GM23338 (cell line): ENCODE measurements around the gene PPP1CC. TPM values are rescaled to one million over a fixed set of nuclear protein-coding genes. Genes with fewer than 3 reads are reported as not detected.
A peak's percentile ranks its signal among the peaks of the same experiment; 100 is the strongest.

Source experiments
- ATAC-seq: fragments of 200-7000 bp; cut with Tn5 transposase; 3 replicates; pipeline ENCODE4 v1.9.1; 2020
- DNase-seq: peaks from one replicate; pipeline ENCODE4 v3.0.0-alpha.2; 2015; ENCODE audit warnings: low spot score
- H2AFZ ChIP-seq: fragments of 200-600 bp; sonication (generic); 2 replicates; pipeline ENCODE4 v1.8.0; 2016; ENCODE audit warnings: antibody characterized with exemption, mild to moderate bottlenecking, moderate library complexity
- H3F3A ChIP-seq: fragments of 200-600 bp; sonication (generic); replicated peaks from 2 replicates; pipeline ENCODE4 v1.8.0; 2017; ENCODE audit warnings: antibody characterized with exemption, mixed run types, low read depth
- H3K27ac ChIP-seq: fragments of 200-600 bp; sonication (generic); 2 replicates; pipeline ENCODE4 v1.6.1; 2016; ENCODE audit warnings: low read depth
- H3K27me3 ChIP-seq: fragments of 200-600 bp; sonication (generic); 2 replicates; pipeline ENCODE4 v1.8.0; 2016; ENCODE audit warnings: mild to moderate bottlenecking, mixed run types, moderate library complexity; ENCODE audit not compliant: insufficient read depth
- H3K36me3 ChIP-seq: fragments of 200-600 bp; sonication (generic); 2 replicates; pipeline ENCODE4 v1.8.0; 2016; ENCODE audit warnings: mild to moderate bottlenecking; ENCODE audit not compliant: insufficient read depth
- H3K4me1 ChIP-seq: fragments of 200-600 bp; sonication (generic); 2 replicates; pipeline ENCODE4 v1.8.0; 2016; ENCODE audit warnings: mild to moderate bottlenecking, moderate library complexity; ENCODE audit not compliant: insufficient read depth
- H3K4me2 ChIP-seq: fragments of 200-600 bp; sonication (generic); 2 replicates; pipeline ENCODE4 v1.7.1; 2017; ENCODE audit warnings: mixed run types
- H3K4me3 ChIP-seq: fragments of 200-600 bp; sonication (generic); 2 replicates; pipeline ENCODE4 v1.6.1; 2016; ENCODE audit warnings: mixed run types
- H3K79me2 ChIP-seq: fragments of 200-600 bp; sonication (generic); replicated peaks from 2 replicates; pipeline ENCODE4 v1.8.0; 2017; ENCODE audit warnings: mild to moderate bottlenecking; ENCODE audit not compliant: insufficient read depth
- H3K9me2 ChIP-seq: fragments of 200-600 bp; sonication (generic); 2 replicates; pipeline ENCODE4 v1.8.0; 2017; ENCODE audit not compliant: insufficient read depth
- H4K20me1 ChIP-seq: fragments of 200-600 bp; sonication (generic); replicated peaks from 2 replicates; pipeline ENCODE4 v1.8.0; 2017; ENCODE audit warnings: mild to moderate bottlenecking; ENCODE audit not compliant: insufficient read depth
- H3K27ac Mint-ChIP-seq: 2 replicates; pipeline ENCODE4 v1.8.0; 2020; ENCODE audit warnings: inconsistent platforms, mild to moderate bottlenecking, moderate library complexity, mixed read lengths
- H3K27me3 Mint-ChIP-seq: 3 replicates; pipeline ENCODE4 v1.8.0; 2022; ENCODE audit warnings: low read depth, mild to moderate bottlenecking, moderate library complexity, mixed read lengths, inconsistent platforms; ENCODE audit not compliant: insufficient read depth, poor library complexity
- H3K36me3 Mint-ChIP-seq: 3 replicates; pipeline ENCODE4 v1.8.0; 2021; ENCODE audit warnings: low read depth, mild to moderate bottlenecking, inconsistent platforms, moderate library complexity, mixed read lengths
- H3K4me1 Mint-ChIP-seq: 3 replicates; pipeline ENCODE4 v1.8.0; 2020; ENCODE audit warnings: mild to moderate bottlenecking, inconsistent platforms, mixed read lengths
- H3K4me3 Mint-ChIP-seq: 3 replicates; pipeline ENCODE4 v1.8.0; 2021; ENCODE audit warnings: moderate library complexity, mild to moderate bottlenecking, inconsistent platforms, mixed read lengths
- H3K9me3 Mint-ChIP-seq: 3 replicates; pipeline ENCODE4 v1.8.0; 2020; ENCODE audit warnings: moderate library complexity, mild to moderate bottlenecking, inconsistent platforms, mixed read lengths
- CREB1 ChIP-seq: fragments of 250-450 bp; sonication (Bioruptor Pico); IDR thresholded peaks from 2 replicates; pipeline ENCODE4 v1.5.0; 2020; ENCODE audit warnings: low read depth, mild to moderate bottlenecking, moderate library complexity
- ETS1 ChIP-seq: IDR thresholded peaks from 2 replicates; pipeline ENCODE4 v1.6.1; 2016; ENCODE audit warnings: antibody characterized with exemption
- EZH2 ChIP-seq: fragments of 200-600 bp; sonication (generic); IDR thresholded peaks from one replicate; pipeline ENCODE4 v1.8.0; 2017; ENCODE audit warnings: antibody characterized with exemption, mild to moderate bottlenecking, low read depth; ENCODE audit not compliant: unreplicated experiment
- EZH2phosphoT487 ChIP-seq: fragments of 200-600 bp; sonication (generic); IDR thresholded peaks from one replicate; pipeline ENCODE4 v1.8.1; 2018; ENCODE audit warnings: antibody characterized with exemption; ENCODE audit not compliant: unreplicated experiment
- JUNB ChIP-seq: IDR thresholded peaks from one replicate; pipeline ENCODE4 v1.6.1; 2016; ENCODE audit warnings: antibody characterized with exemption; ENCODE audit not compliant: unreplicated experiment
- NANOG ChIP-seq: IDR thresholded peaks from 2 replicates; pipeline ENCODE4 v1.6.1; 2016; ENCODE audit warnings: antibody characterized with exemption, borderline replicate concordance
- ZNF114 ChIP-seq: fragments of 250-450 bp; sonication (Bioruptor Pico); IDR thresholded peaks from 2 replicates; pipeline ENCODE4 v1.5.0; 2020; ENCODE audit warnings: mild to moderate bottlenecking, moderate library complexity
- ZNF462 ChIP-seq: fragments of 250-450 bp; sonication (Bioruptor Pico); IDR thresholded peaks from 2 replicates; pipeline ENCODE4 v1.5.0; 2020; ENCODE audit warnings: mild to moderate bottlenecking, moderate library complexity
- polyA plus RNA-seq: library from polyadenylated mRNA; unstranded; fragments of >200 nt; fragmentation: Nextera tagmentation; extraction: Ambion mirVana; gene quantifications from 2 replicates; pipeline ENCODE4 v1.2.1, GENCODE V29; 2016
- total RNA-seq: library from RNA; depleted of rRNA; stranded (reverse); fragments of >200 nt; shearing (Covaris generic); gene quantifications from 2 replicates; pipeline ENCODE4 v1.2.3, GENCODE V29; 2014
- TF ChIP-seq, protein P1 (sequence below), 2 experiments: fragments of 200-600 bp in 1 of 2; sonication (generic) in 1 of 2; conservative IDR thresholded peaks; 2 replicates each; pipeline versions ENCODE4 v1.5.1 to v1.6.1; 2016 to 2017; ENCODE audit warnings: antibody characterized with exemption in 2 of 2, low read depth in 2 of 2, mild to moderate bottlenecking in 2 of 2, moderate library complexity in 1 of 2

The PPP1CC gene
- total and polyA plus RNA-seq, 2 experiments from 2014 or later: 276 to 501 TPM

- Histone ChIP-seq H3K27me3 (no peaks in the 10 kb centered on the region), H3K4me1 (no peaks in the 10 kb centered on the region), H2AFZ (peak overlapping the region; percentile 74), H3K36me3 (no peaks in the 10 kb centered on the region), H3K27ac (no peak overlapping the region), H4K20me1 (no peaks in the 10 kb centered on the region), H3F3A (no peaks in the 10 kb centered on the region), H3K4me2 (no peak overlapping the region), H3K4me3 (no peak overlapping the region), H3K79me2 (no peaks in the 10 kb centered on the region), H3K9me2 (peaks cover 3% of the 10 kb centered on the region; the same call in 1 of the 2 replicates)
- Mint-ChIP-seq H3K4me1 (peaks cover 14% of the 10 kb centered on the region; the same call in 2 of the 3 replicates), H3K27ac (peak overlapping the region; percentile 4; the same call in 1 of the 2 replicates), H3K9me3 (peaks cover 20% of the 10 kb centered on the region), H3K4me3 (no peak overlapping the region), H3K36me3 (peaks cover 12% of the 10 kb centered on the region), H3K27me3 (peaks cover 8% of the 10 kb centered on the region)
- no peak for DNase-seq
- peak; percentile 50 for ATAC-seq
- no peak for TF ChIP-seq EZH2
- no peak for TF ChIP-seq NANOG
- no peak for TF ChIP-seq ETS1
- TF ChIP-seq ZNF462: no peak
- TF ChIP-seq, protein P1, sequence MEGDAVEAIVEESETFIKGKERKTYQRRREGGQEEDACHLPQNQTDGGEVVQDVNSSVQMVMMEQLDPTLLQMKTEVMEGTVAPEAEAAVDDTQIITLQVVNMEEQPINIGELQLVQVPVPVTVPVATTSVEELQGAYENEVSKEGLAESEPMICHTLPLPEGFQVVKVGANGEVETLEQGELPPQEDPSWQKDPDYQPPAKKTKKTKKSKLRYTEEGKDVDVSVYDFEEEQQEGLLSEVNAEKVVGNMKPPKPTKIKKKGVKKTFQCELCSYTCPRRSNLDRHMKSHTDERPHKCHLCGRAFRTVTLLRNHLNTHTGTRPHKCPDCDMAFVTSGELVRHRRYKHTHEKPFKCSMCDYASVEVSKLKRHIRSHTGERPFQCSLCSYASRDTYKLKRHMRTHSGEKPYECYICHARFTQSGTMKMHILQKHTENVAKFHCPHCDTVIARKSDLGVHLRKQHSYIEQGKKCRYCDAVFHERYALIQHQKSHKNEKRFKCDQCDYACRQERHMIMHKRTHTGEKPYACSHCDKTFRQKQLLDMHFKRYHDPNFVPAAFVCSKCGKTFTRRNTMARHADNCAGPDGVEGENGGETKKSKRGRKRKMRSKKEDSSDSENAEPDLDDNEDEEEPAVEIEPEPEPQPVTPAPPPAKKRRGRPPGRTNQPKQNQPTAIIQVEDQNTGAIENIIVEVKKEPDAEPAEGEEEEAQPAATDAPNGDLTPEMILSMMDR (conservative IDR thresholded peaks at IDR 0.05; ENCODE audit: low read depth in 2 of 2): no peak
- no peak for TF ChIP-seq EZH2phosphoT487
- TF ChIP-seq ZNF114 (CRISPR knock-in tag): no peak
- no peak for TF ChIP-seq CREB1
- no peak for TF ChIP-seq JUNB
These were observed 33.7 kb upstream of the PPP1CC start for GRCh38 chr12:110776410-110776809.
